GM18867 (cell line): ENCODE measurements around the gene INO80E.

Experiments used
- ATAC-seq: cut with Tn5 transposase; IDR thresholded peaks from one replicate; pipeline ENCODE4 v1.9.1; 2021; ENCODE audit warnings: mild to moderate bottlenecking, moderate library complexity; ENCODE audit not compliant: unreplicated experiment

Gene INO80E

GRCh38 chr16:29975134-29975538, 20.9 kb upstream of the INO80E start:
- no peak for ATAC-seq

- ATAC-seq, result no peak
Observed at GRCh38 chr16:29975811-29976511, 20.1 kb upstream of the INO80E start.

- ATAC-seq, result no peak
Observed at GRCh38 chr16:29977063-29977825, 18.8 kb upstream of the INO80E start.

- ATAC-seq, result no peak
Observed at GRCh38 chr16:29978081-29978480, 18.0 kb upstream of the INO80E start.

- ATAC-seq, result no peak
Observed at GRCh38 chr16:29978564-29979270, 17.3 kb upstream of the INO80E start.

- no peak for ATAC-seq
Observed at GRCh38 chr16:29982560-29983419, 13.3 kb upstream of the INO80E start.

- no peak for ATAC-seq
Observed at GRCh38 chr16:29983420-29984136, 12.5 kb upstream of the INO80E start.

GRCh38 chr16:29984137-29984763, 11.8 kb upstream of the INO80E start:
- no peak for ATAC-seq

GRCh38 chr16:29984764-29985147, 11.3 kb upstream of the INO80E start:
- no peak for ATAC-seq

GRCh38 chr16:29985271-29985811, 10.7 kb upstream of the INO80E start:
- ATAC-seq, result no peak

GRCh38 chr16:29986231-29986630, 9.8 kb upstream of the INO80E start:
- no peak for ATAC-seq

GRCh38 chr16:29986931-29987330, 9.1 kb upstream of the INO80E start:
- ATAC-seq, result no peak

GRCh38 chr16:29987371-29988085, 8.5 kb upstream of the INO80E start:
- no peak for ATAC-seq

GRCh38 chr16:29988346-29989075, 7.5 kb upstream of the INO80E start:
- ATAC-seq, result no peak

GRCh38 chr16:29989111-29989858, 6.8 kb upstream of the INO80E start:
- no peak for ATAC-seq

GRCh38 chr16:29990034-29990433, 6.0 kb upstream of the INO80E start:
- ATAC-seq, result no peak

GRCh38 chr16:29990883-29991570, 5.0 kb upstream of the INO80E start:
- no peak for ATAC-seq
